ENCODE measurements around the gene PMEPA1. TPM values are rescaled to one million over a fixed set of nuclear protein-coding genes. Genes with fewer than 3 reads are reported as not detected.

Gene PMEPA1
- total RNA-seq, 2 experiments from 2014 or later, result 1.4 to 3.7 TPM

DNA sequence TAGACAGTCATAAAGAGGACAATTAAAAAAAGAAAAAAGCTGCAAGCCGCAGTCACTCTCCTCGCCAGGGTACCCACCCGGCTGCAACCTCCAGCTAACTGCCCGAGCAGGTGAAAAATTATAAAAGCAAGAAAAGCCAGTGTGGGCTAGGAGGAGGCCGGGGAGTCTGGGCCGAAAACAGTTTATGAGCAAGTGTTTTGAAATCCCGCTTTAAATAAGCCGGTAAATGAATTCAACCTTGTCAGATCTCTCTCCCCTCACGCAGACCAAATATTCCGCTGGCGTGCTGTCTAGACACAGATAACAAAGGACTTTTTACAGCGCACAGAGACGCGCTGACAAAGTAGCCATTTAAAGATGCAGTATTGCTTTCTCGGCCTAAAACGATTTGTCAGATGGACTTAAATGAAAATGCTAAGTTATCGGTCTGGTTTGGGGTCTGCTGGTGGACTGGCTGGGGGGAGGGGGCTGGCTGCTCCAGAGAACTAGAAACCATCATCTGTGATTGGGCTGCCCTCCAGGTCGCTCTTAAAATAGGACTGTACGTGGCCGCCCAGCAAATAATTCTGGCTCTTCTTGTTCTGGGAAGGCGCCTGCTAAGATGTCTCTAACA, 24.6 kb downstream of the PMEPA1 start:
- ChIA-PET POLR2A (no interaction called here), CTCF (ENCODE audit: unreplicated experiment) (no interaction called here)
- Histone ChIP-seq H3K9me3 (ENCODE audit: low read length) (no peaks in the 10 kb centered on the region), H2AFZ (ENCODE audit: low read length) (no peak overlapping the region), H3K9me2 (ENCODE audit: insufficient read depth, low read length) (no peaks in the 10 kb centered on the region), H3K36me3 (ENCODE audit: insufficient read depth, low read length) (no peaks in the 10 kb centered on the region), H3K27ac (ENCODE audit: low read depth, low read length, poor library complexity, severe bottlenecking) (peak overlapping the region; percentile 99), H3K4me2 (ENCODE audit: low read length) (peak overlapping the region; percentile 94), H4K20me1 (ENCODE audit: insufficient read depth, low read length) (no peaks in the 10 kb centered on the region), H3K4me1 (ENCODE audit: insufficient read depth, low read length, poor library complexity, severe bottlenecking) (peaks cover 84% of the 10 kb centered on the region), H3K79me2 (ENCODE audit: insufficient read depth, low read depth, low read length) (peaks cover 20% of the 10 kb centered on the region; the same call in 1 of the 2 replicates), H3K4me3 (ENCODE audit: low read depth, low read length, poor library complexity, severe bottlenecking) (peak overlapping the region; percentile 64)
- BruUV-seq (replicated peaks), result no TSS peak
- intact Hi-C loops (cut with micrococcal nuclease; ENCODE audit: unreplicated experiment), result no loop called here
- DNase-seq (ENCODE audit: low spot score), result peak; percentile 28
- TF ChIP-seq EZH2phosphoT487 (IDR thresholded peaks at IDR 0.05; ENCODE audit: borderline replicate concordance, low read depth, low read length) (no peak), CTCF (conservative IDR thresholded peaks at IDR 0.05; ENCODE audit: low read length) (no peak)

GRCh38 chr20:57684808-57685140, 25.0 kb downstream of the PMEPA1 start:
- Histone ChIP-seq H3K9me3 (ENCODE audit: low read length) (no peaks in the 10 kb centered on the region), H3K4me1 (ENCODE audit: insufficient read depth, low read length, poor library complexity, severe bottlenecking) (peaks cover 89% of the 10 kb centered on the region), H3K36me3 (ENCODE audit: insufficient read depth, low read length) (no peaks in the 10 kb centered on the region), H3K9me2 (ENCODE audit: insufficient read depth, low read length) (no peaks in the 10 kb centered on the region), H3K79me2 (ENCODE audit: insufficient read depth, low read depth, low read length) (peaks cover 20% of the 10 kb centered on the region; the same call in 1 of the 2 replicates), H2AFZ (ENCODE audit: low read length) (no peak overlapping the region), H3K4me2 (ENCODE audit: low read length) (peak overlapping the region; percentile 94), H3K4me3 (ENCODE audit: low read depth, low read length, poor library complexity, severe bottlenecking) (peak overlapping the region; percentile 64), H3K27ac (ENCODE audit: low read depth, low read length, poor library complexity, severe bottlenecking) (peak overlapping the region; percentile 99), H4K20me1 (ENCODE audit: insufficient read depth, low read length) (no peaks in the 10 kb centered on the region)
- POLR2A ChIA-PET, result no interaction called here
- CTCF ChIA-PET (ENCODE audit: unreplicated experiment), result no interaction called here
- DNase-seq (ENCODE audit: low spot score), result no peak
- no peak for TF ChIP-seq CTCF (conservative IDR thresholded peaks at IDR 0.05; ENCODE audit: low read length)
- TF ChIP-seq EZH2phosphoT487 (IDR thresholded peaks at IDR 0.05; ENCODE audit: borderline replicate concordance, low read depth, low read length), result no peak
- no TSS peak for BruUV-seq (replicated peaks)
- intact Hi-C loops (cut with micrococcal nuclease; ENCODE audit: unreplicated experiment), result loop anchor here (5.0 kb wide), 3 partner anchors 202 to 367 kb away; partner anchors contain the start of gene RBM38

All from OCI-LY7 (cell line).